ENCODE data around the gene EMC10. TPM values are rescaled to one million over a fixed set of nuclear protein-coding genes. Genes with fewer than 3 reads are reported as not detected.

EMC10 gene
- total and polyA plus RNA-seq, 3 experiments from 2014 or later: 11.4 to 74.8 (median 74.7) TPM

- CTCF ChIA-PET: no interaction called here
- no peaks in the 10 kb centered on the region for H3K27me3 Mint-ChIP-seq
- Histone ChIP-seq H3K4me1 (ENCODE audit: insufficient read depth, low read length) (peaks cover 6% of the 10 kb centered on the region), H3K27me3 (ENCODE audit: insufficient read depth, low read length, poor library complexity, severe bottlenecking) (no peaks in the 10 kb centered on the region), H3K9me3 (ENCODE audit: low read length) (no peaks in the 10 kb centered on the region), H3K27ac (ENCODE audit: low read depth, low read length) (no peak overlapping the region), H3K36me3 (ENCODE audit: insufficient read depth, low read length) (no peaks in the 10 kb centered on the region), H3K4me3 (ENCODE audit: low read length) (no peak overlapping the region)
- H3K4me1 Mint-ChIP-seq: peaks cover 4 to 5% (median 5%) of the 10 kb centered on the region in 3 donors
- no peak overlapping the region for H3K4me3 Mint-ChIP-seq
- peak overlapping the region in 1 of 8 donors; percentile 41 for H3K27ac Mint-ChIP-seq
- no peak for DNase-seq
- peaks cover 0 to 10% (median 4%) of the 10 kb centered on the region in 3 donors for H3K36me3 Mint-ChIP-seq
- POLR2A ChIA-PET: interaction anchor here (1.0 kb wide), 1 partner anchor 17 kb away, joined by 3 read pairs; no protein-coding TSS in a partner anchor
- no peaks in the 10 kb centered on the region for H3K9me3 Mint-ChIP-seq
These were observed 20.7 kb downstream of the EMC10 start for GRCh38 chr19:50497022-50497405.

- POLR2A ChIA-PET: no interaction called here
These were observed 22.1 kb downstream of the EMC10 start for GRCh38 chr19:50498219-50499056.

GRCh38 chr19:50500060-50500752, 23.9 kb downstream of the EMC10 start:
- Histone ChIP-seq H3K4me1 (ENCODE audit: insufficient read depth, low read length) (no peaks in the 10 kb centered on the region), H3K27ac (ENCODE audit: low read depth, low read length) (no peak overlapping the region), H3K4me3 (ENCODE audit: low read length) (no peak overlapping the region), H3K9me3 (ENCODE audit: low read length) (no peaks in the 10 kb centered on the region), H3K36me3 (ENCODE audit: insufficient read depth, low read length) (no peaks in the 10 kb centered on the region), H3K27me3 (ENCODE audit: insufficient read depth, low read length, poor library complexity, severe bottlenecking) (no peaks in the 10 kb centered on the region)
- H3K9me3 Mint-ChIP-seq: no peaks in the 10 kb centered on the region
- H3K4me3 Mint-ChIP-seq: no peak overlapping the region
- H3K27me3 Mint-ChIP-seq: no peaks in the 10 kb centered on the region
- H3K4me1 Mint-ChIP-seq: peaks cover 0 to 1% (median 0%) of the 10 kb centered on the region in 3 donors
- POLR2A ChIA-PET: no interaction called here
- DNase-seq: peak in 1 of 5 donors; percentile 52
- CTCF ChIA-PET: no interaction called here
- peaks cover 0 to 10% (median 2%) of the 10 kb centered on the region in 3 donors for H3K36me3 Mint-ChIP-seq
- no peak overlapping the region for H3K27ac Mint-ChIP-seq

More at GRCh38 chr19:50498219-50499056, 22.1 kb downstream of the EMC10 start:
- no peaks in the 10 kb centered on the region for H3K9me3 ChIP-seq (ENCODE audit: low read length)
- no peaks in the 10 kb centered on the region for H3K27me3 ChIP-seq (ENCODE audit: insufficient read depth, low read length, poor library complexity, severe bottlenecking)
- no peak overlapping the region for H3K4me3 ChIP-seq (ENCODE audit: low read length)
- H3K4me3 Mint-ChIP-seq: no peak overlapping the region
- CTCF ChIA-PET: no interaction called here
- no peak overlapping the region for H3K27ac Mint-ChIP-seq
- H3K36me3 ChIP-seq (ENCODE audit: insufficient read depth, low read length): no peaks in the 10 kb centered on the region
- no peaks in the 10 kb centered on the region for H3K27me3 Mint-ChIP-seq
- peaks cover 0 to 1% (median 0%) of the 10 kb centered on the region in 3 donors for H3K4me1 Mint-ChIP-seq
- peaks cover 0 to 10% (median 4%) of the 10 kb centered on the region in 3 donors for H3K36me3 Mint-ChIP-seq
- no peaks in the 10 kb centered on the region for H3K4me1 ChIP-seq (ENCODE audit: insufficient read depth, low read length)
- no peaks in the 10 kb centered on the region for H3K9me3 Mint-ChIP-seq
- no peak for DNase-seq
- H3K27ac ChIP-seq (ENCODE audit: low read depth, low read length): no peak overlapping the region

- Histone ChIP-seq H3K27me3 (ENCODE audit: insufficient read depth, low read length, poor library complexity, severe bottlenecking) (no peaks in the 10 kb centered on the region), H3K36me3 (ENCODE audit: insufficient read depth, low read length) (no peaks in the 10 kb centered on the region), H3K9me3 (ENCODE audit: low read length) (no peaks in the 10 kb centered on the region), H3K27ac (ENCODE audit: low read depth, low read length) (no peak overlapping the region), H3K4me3 (ENCODE audit: low read length) (no peak overlapping the region), H3K4me1 (ENCODE audit: insufficient read depth, low read length) (no peaks in the 10 kb centered on the region)
- peak in 1 of 5 donors; percentile 30 for DNase-seq
- Mint-ChIP-seq H3K36me3 (peaks cover 0 to 12% (median 0%) of the 10 kb centered on the region in 3 donors), H3K27me3 (no peaks in the 10 kb centered on the region), H3K9me3 (no peaks in the 10 kb centered on the region), H3K4me1 (peaks cover 0 to 1% (median 0%) of the 10 kb centered on the region in 3 donors), H3K4me3 (peak overlapping the region in 1 of 7 donors; percentile 32), H3K27ac (no peak overlapping the region)
- ChIA-PET CTCF (no interaction called here), POLR2A (no interaction called here)
These were observed 24.4 kb downstream of the EMC10 start for GRCh38 chr19:50500753-50501151.

GRCh38 chr19:50501186-50501567, 24.9 kb downstream of the EMC10 start:
- Histone ChIP-seq H3K36me3 (ENCODE audit: insufficient read depth, low read length) (no peaks in the 10 kb centered on the region), H3K9me3 (ENCODE audit: low read length) (no peaks in the 10 kb centered on the region), H3K27me3 (ENCODE audit: insufficient read depth, low read length, poor library complexity, severe bottlenecking) (no peaks in the 10 kb centered on the region), H3K27ac (ENCODE audit: low read depth, low read length) (no peak overlapping the region), H3K4me3 (ENCODE audit: low read length) (no peak overlapping the region), H3K4me1 (ENCODE audit: insufficient read depth, low read length) (no peaks in the 10 kb centered on the region)
- ChIA-PET CTCF (no interaction called here), POLR2A (no interaction called here)
- Mint-ChIP-seq H3K27me3 (no peaks in the 10 kb centered on the region), H3K4me3 (peak overlapping the region in 1 of 7 donors; percentile 32), H3K36me3 (peaks cover 0 to 11% (median 0%) of the 10 kb centered on the region in 3 donors), H3K4me1 (peaks cover 0 to under 1% (median 0%) of the 10 kb centered on the region in 3 donors), H3K9me3 (no peaks in the 10 kb centered on the region), H3K27ac (no peak overlapping the region)
- DNase-seq: peak in 1 of 5 donors; percentile 45

- no peaks in the 10 kb centered on the region for H3K36me3 ChIP-seq (ENCODE audit: insufficient read depth, low read length)
- no peaks in the 10 kb centered on the region for H3K27me3 Mint-ChIP-seq
- POLR2A ChIA-PET: no interaction called here
- no peaks in the 10 kb centered on the region for H3K9me3 Mint-ChIP-seq
- H3K36me3 Mint-ChIP-seq: peaks cover 0 to 11% (median 0%) of the 10 kb centered on the region in 3 donors
- H3K4me1 ChIP-seq (ENCODE audit: insufficient read depth, low read length): no peaks in the 10 kb centered on the region
- no peaks in the 10 kb centered on the region for H3K27me3 ChIP-seq (ENCODE audit: insufficient read depth, low read length, poor library complexity, severe bottlenecking)
- no peak overlapping the region for H3K4me3 ChIP-seq (ENCODE audit: low read length)
- no peak for DNase-seq
- H3K27ac ChIP-seq (ENCODE audit: low read depth, low read length): no peak overlapping the region
- CTCF ChIA-PET: no interaction called here
- H3K4me1 Mint-ChIP-seq: no peaks in the 10 kb centered on the region
- no peaks in the 10 kb centered on the region for H3K9me3 ChIP-seq (ENCODE audit: low read length)
- H3K27ac Mint-ChIP-seq: peak overlapping the region in 1 of 8 donors; percentile 75
- no peak overlapping the region for H3K4me3 Mint-ChIP-seq
These were observed 25.5 kb downstream of the EMC10 start for GRCh38 chr19:50501568-50502475.

- H3K27ac ChIP-seq (ENCODE audit: low read depth, low read length): no peak overlapping the region
- Mint-ChIP-seq H3K4me1 (peaks cover 7 to 9% (median 9%) of the 10 kb centered on the region in 3 donors), H3K36me3 (peaks cover 0 to 23% (median 0%) of the 10 kb centered on the region in 3 donors)
These were observed 29.7 kb downstream of the EMC10 start for GRCh38 chr19:50505856-50506611.

More at GRCh38 chr19:50505856-50506611, 29.7 kb downstream of the EMC10 start:
- no peak for DNase-seq
- POLR2A ChIA-PET: no interaction called here
- CTCF ChIA-PET: no interaction called here
- H3K9me3 Mint-ChIP-seq: no peaks in the 10 kb centered on the region
- Histone ChIP-seq H3K4me1 (ENCODE audit: insufficient read depth, low read length) (peaks cover 9% of the 10 kb centered on the region), H3K9me3 (ENCODE audit: low read length) (no peaks in the 10 kb centered on the region), H3K4me3 (ENCODE audit: low read length) (no peak overlapping the region), H3K27me3 (ENCODE audit: insufficient read depth, low read length, poor library complexity, severe bottlenecking) (no peaks in the 10 kb centered on the region), H3K36me3 (ENCODE audit: insufficient read depth, low read length) (no peaks in the 10 kb centered on the region)
- H3K27ac Mint-ChIP-seq: peak overlapping the region in 1 of 8 donors; percentile 66
- H3K4me3 Mint-ChIP-seq: no peak overlapping the region
- H3K27me3 Mint-ChIP-seq: no peaks in the 10 kb centered on the region

Data from CD8-positive, alpha-beta memory T cell (primary cell).